ENCODE measurements around the gene KIF13A. TPM values are rescaled to one million over a fixed set of nuclear protein-coding genes. Genes with fewer than 3 reads are reported as not detected.

KIF13A gene
- total and polyA plus RNA-seq, 9 of the 15 experiments (the other 6 are each of a cell fraction or from before 2014, with no cell fraction given) = 3.6 to 44.3 (median 29.7) TPM

GRCh38 chr6:17971128-17972073 lies 16.0 kb downstream of the KIF13A start (continued):
- no peak for TF ChIP-seq ZNF224 (CRISPR knock-in tag; IDR thresholded peaks at IDR 0.05)
- peak; percentile 41; the same call in 1 of the 2 replicates for TF ChIP-seq EHMT2 (IDR thresholded peaks at IDR 0.05)
- no peak for TF ChIP-seq EZH2 (IDR thresholded peaks at IDR 0.05; ENCODE audit: borderline replicate concordance, low read depth, low read length)
- TF ChIP-seq ILF3 (IDR thresholded peaks at IDR 0.05; ENCODE audit: borderline replicate concordance) = no peak
- TF ChIP-seq GATA2 (CRISPR knock-in tag; IDR thresholded peaks at IDR 0.05) = no peak
- peak; percentile 35 for TF ChIP-seq TAF9B (IDR thresholded peaks at IDR 0.05; ENCODE audit: partially characterized antibody)
- TF ChIP-seq ZBTB33 (CRISPR knock-in tag; IDR thresholded peaks at IDR 0.05) = 0 out of 2 replicates have a peak, but pooled peaks have one; percentile 32
- TF ChIP-seq FOXA1 (IDR thresholded peaks at IDR 0.05; ENCODE audit: borderline replicate concordance) = no peak
- TF ChIP-seq RBM22 (IDR thresholded peaks at IDR 0.05; ENCODE audit: low read depth, low read length, poor library complexity, severe bottlenecking) = no peak
- TF ChIP-seq TRIM28 (IDR thresholded peaks at IDR 0.05) = 0 out of 2 replicates have a peak, but pooled peaks have one; percentile 18
- no peak for TF ChIP-seq PRMT5 (CRISPR knock-in tag; IDR thresholded peaks at IDR 0.05)
- TF ChIP-seq SMAD3 (CRISPR knock-in tag; conservative IDR thresholded peaks at IDR 0.05) = no peak
- no peak for TF ChIP-seq NR2C2 (CRISPR knock-in tag; IDR thresholded peaks at IDR 0.05)
- TF ChIP-seq NR2C2 (tag; IDR thresholded peaks at IDR 0.05) = no peak
- TF ChIP-seq ARNT (IDR thresholded peaks at IDR 0.05) = peak; percentile 16 to 17; a peak in 1 of 4 replicates
- TF ChIP-seq BACH1 (tag; IDR thresholded peaks at IDR 0.05) = peak; percentile 65; the same call in 1 of the 2 replicates
- peak; percentile 33; the same call in 1 of the 2 replicates for TF ChIP-seq CTBP1 (IDR thresholded peaks at IDR 0.05; ENCODE audit: borderline replicate concordance)
- no peak for TF ChIP-seq SIN3B (IDR thresholded peaks at IDR 0.05; ENCODE audit: low read depth)
- 0 out of 2 replicates have a peak, but pooled peaks have one; percentile 48 for TF ChIP-seq MTA3 (IDR thresholded peaks at IDR 0.05; ENCODE audit: borderline replicate concordance)
- TF ChIP-seq ZNF644 (tag; IDR thresholded peaks at IDR 0.05; ENCODE audit: low read depth) = no peak
- TF ChIP-seq ZNF140 (CRISPR knock-in tag; IDR thresholded peaks at IDR 0.05) = no peak
- no peak; the same call in 1 of the 2 replicates for TF ChIP-seq ZNF584 (CRISPR knock-in tag; IDR thresholded peaks at IDR 0.05; ENCODE audit: low read depth)
- no peak for TF ChIP-seq NR4A1 (CRISPR knock-in tag; IDR thresholded peaks at IDR 0.05)
- TF ChIP-seq NR4A1 (tag; IDR thresholded peaks at IDR 0.05) = no peak
- TF ChIP-seq ZEB2 (IDR thresholded peaks at IDR 0.05) = no peak
- TF ChIP-seq, protein P1, sequence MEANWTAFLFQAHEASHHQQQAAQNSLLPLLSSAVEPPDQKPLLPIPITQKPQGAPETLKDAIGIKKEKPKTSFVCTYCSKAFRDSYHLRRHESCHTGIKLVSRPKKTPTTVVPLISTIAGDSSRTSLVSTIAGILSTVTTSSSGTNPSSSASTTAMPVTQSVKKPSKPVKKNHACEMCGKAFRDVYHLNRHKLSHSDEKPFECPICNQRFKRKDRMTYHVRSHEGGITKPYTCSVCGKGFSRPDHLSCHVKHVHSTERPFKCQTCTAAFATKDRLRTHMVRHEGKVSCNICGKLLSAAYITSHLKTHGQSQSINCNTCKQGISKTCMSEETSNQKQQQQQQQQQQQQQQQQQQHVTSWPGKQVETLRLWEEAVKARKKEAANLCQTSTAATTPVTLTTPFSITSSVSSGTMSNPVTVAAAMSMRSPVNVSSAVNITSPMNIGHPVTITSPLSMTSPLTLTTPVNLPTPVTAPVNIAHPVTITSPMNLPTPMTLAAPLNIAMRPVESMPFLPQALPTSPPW (CRISPR knock-in tag; IDR thresholded peaks at IDR 0.05) = no peak; the same call in 1 of the 2 replicates
